H9 (cell line): ENCODE results near the gene MAOA. TPM values are rescaled to one million over a fixed set of nuclear protein-coding genes. Genes with fewer than 3 reads are reported as not detected.

ENCODE experiments used
- DNase-seq: peaks from one replicate; pipeline ENCODE4 v3.0.0-alpha.2; 2017
- H2AFZ ChIP-seq: one replicate; pipeline ENCODE4 v1.6.1; 2013; ENCODE audit warnings: mild to moderate bottlenecking, low read length, control low read depth, moderate library complexity
- H2AK5ac ChIP-seq: 2 replicates; pipeline ENCODE4 v1.6.1; 2013; ENCODE audit warnings: low read length, control low read depth, mixed read lengths; ENCODE audit not compliant: insufficient read length
- H2BK120ac ChIP-seq: one replicate; pipeline ENCODE4 v1.6.1; 2013; ENCODE audit warnings: low read depth, mild to moderate bottlenecking, low read length, control low read depth, inconsistent platforms; ENCODE audit not compliant: poor library complexity, severe bottlenecking
- H2BK12ac ChIP-seq: 2 replicates; pipeline ENCODE4 v1.6.1; 2013; ENCODE audit warnings: low read length, control low read depth, mixed read lengths, low read depth; ENCODE audit not compliant: insufficient read length
- H2BK15ac ChIP-seq: 2 replicates; pipeline ENCODE4 v1.6.1; 2013; ENCODE audit warnings: low read depth, low read length, control low read depth
- H2BK20ac ChIP-seq: one replicate; pipeline ENCODE4 v1.6.1; 2013; ENCODE audit warnings: low read depth, mild to moderate bottlenecking, low read length, control low read depth, inconsistent platforms; ENCODE audit not compliant: poor library complexity, severe bottlenecking
- H2BK5ac ChIP-seq: 2 replicates; pipeline ENCODE4 v1.6.1; 2013; ENCODE audit warnings: low read length, control low read depth, mixed read lengths; ENCODE audit not compliant: insufficient read length
- H3K14ac ChIP-seq: 2 replicates; pipeline ENCODE4 v1.6.1; 2013; ENCODE audit warnings: low read length, control low read depth; ENCODE audit not compliant: insufficient read depth
- H3K18ac ChIP-seq: 2 replicates; pipeline ENCODE4 v1.6.1; 2013; ENCODE audit warnings: low read depth, mild to moderate bottlenecking, mixed read lengths, low read length, control low read depth; ENCODE audit not compliant: insufficient read length
- H3K23ac ChIP-seq: 2 replicates; pipeline ENCODE4 v1.6.1; 2013; ENCODE audit warnings: low read length, control low read depth, mixed read lengths, low read depth; ENCODE audit not compliant: insufficient read length
- H3K23me2 ChIP-seq: 2 replicates; pipeline ENCODE4 v1.6.1; 2013; ENCODE audit warnings: low read depth, mild to moderate bottlenecking, mixed read lengths, low read length, control low read depth; ENCODE audit not compliant: insufficient read length, poor library complexity, severe bottlenecking
- H3K27ac ChIP-seq: 2 replicates; pipeline ENCODE4 v1.5.1; 2013; ENCODE audit warnings: low read length, control low read depth, mixed read lengths, low read depth; ENCODE audit not compliant: insufficient read length
- H3K27me3 ChIP-seq: 2 replicates; pipeline ENCODE4 v1.6.1; 2013; ENCODE audit warnings: low read length, control low read depth, inconsistent platforms; ENCODE audit not compliant: insufficient read depth
- H3K4ac ChIP-seq: 2 replicates; pipeline ENCODE4 v1.6.1; 2013; ENCODE audit warnings: low read depth, mild to moderate bottlenecking, control low read depth, inconsistent platforms, low read length, moderate library complexity
- H3K4me1 ChIP-seq: 2 replicates; pipeline ENCODE4 v1.6.1; 2013; ENCODE audit warnings: low read length, control low read depth, inconsistent platforms; ENCODE audit not compliant: insufficient read depth
- H3K4me2 ChIP-seq: 2 replicates; pipeline ENCODE4 v1.6.1; 2013; ENCODE audit warnings: low read length, control low read depth, mixed read lengths; ENCODE audit not compliant: insufficient read length, insufficient read depth
- H3K56ac ChIP-seq: 2 replicates; pipeline ENCODE4 v1.6.1; 2013; ENCODE audit warnings: low read depth, mild to moderate bottlenecking, mixed read lengths, low read length, control low read depth; ENCODE audit not compliant: insufficient read length
- H3K79me1 ChIP-seq: 2 replicates; pipeline ENCODE4 v1.6.1; 2013; ENCODE audit warnings: low read depth, mild to moderate bottlenecking, moderate library complexity, low read length, control low read depth, inconsistent platforms; ENCODE audit not compliant: insufficient read depth, poor library complexity, severe bottlenecking
- H3K79me2 ChIP-seq: 2 replicates; pipeline ENCODE4 v1.6.1; 2013; ENCODE audit warnings: low read length, control low read depth, inconsistent platforms; ENCODE audit not compliant: insufficient read depth
- H3K9ac ChIP-seq: 2 replicates; pipeline ENCODE4 v1.6.1; 2013; ENCODE audit warnings: low read length, control low read depth, mixed read lengths; ENCODE audit not compliant: insufficient read length; ENCODE audit errors: extremely low read depth
- H3K9me3 ChIP-seq: one replicate; pipeline ENCODE4 v1.6.1; 2013; ENCODE audit warnings: low read depth, low read length, inconsistent platforms; ENCODE audit not compliant: control insufficient read depth
- H3T11ph ChIP-seq: one replicate; pipeline ENCODE4 v1.6.1; 2013; ENCODE audit warnings: mild to moderate bottlenecking, low read length, control low read depth, inconsistent platforms
- H4K20me1 ChIP-seq: one replicate; pipeline ENCODE4 v1.6.1; 2013; ENCODE audit not compliant: control insufficient read depth, insufficient read length, insufficient read depth
- H4K5ac ChIP-seq: 2 replicates; pipeline ENCODE4 v1.6.1; 2013; ENCODE audit warnings: low read depth, mild to moderate bottlenecking, mixed read lengths, low read length, control low read depth; ENCODE audit not compliant: insufficient read length
- H4K8ac ChIP-seq: replicated peaks from 2 replicates; pipeline ENCODE4 v1.6.1; 2013; ENCODE audit warnings: low read length, control low read depth, mixed read lengths, low read depth; ENCODE audit not compliant: insufficient read length
- H4K91ac ChIP-seq: 2 replicates; pipeline ENCODE4 v1.6.1; 2013; ENCODE audit warnings: low read depth, mild to moderate bottlenecking, moderate library complexity, mixed read lengths, low read length, control low read depth; ENCODE audit not compliant: insufficient read length
- H3K27ac Mint-ChIP-seq, 3 experiments: 2 replicates in 2 of 3; 3 replicates in 1 of 3; pipeline ENCODE4 v1.8.0; 2020 to 2021; ENCODE audit warnings: mixed read lengths in 3 of 3, mild to moderate bottlenecking in 1 of 3, moderate library complexity in 1 of 3
- H3K27me3 Mint-ChIP-seq: 2 replicates; pipeline ENCODE4 v1.8.0; 2021; ENCODE audit warnings: low read depth, mild to moderate bottlenecking, moderate library complexity, mixed read lengths
- H3K36me3 Mint-ChIP-seq, 3 experiments: 2 replicates in 2 of 3; 3 replicates in 1 of 3; pipeline ENCODE4 v1.8.0; 2020 to 2021; ENCODE audit warnings: low read depth in 3 of 3, mixed read lengths in 3 of 3; ENCODE audit not compliant: insufficient read depth in 1 of 3
- H3K4me1 Mint-ChIP-seq, 2 experiments: 2 replicates each; pipeline ENCODE4 v1.8.0; 2020; ENCODE audit warnings: mixed read lengths in 2 of 2
- H3K4me3 Mint-ChIP-seq, 2 experiments: 2 replicates in 1 of 2; 3 replicates in 1 of 2; pipeline ENCODE4 v1.8.0; 2020 to 2021; ENCODE audit warnings: mild to moderate bottlenecking in 2 of 2, mixed read lengths in 2 of 2, moderate library complexity in 1 of 2
- H3K9me3 Mint-ChIP-seq, 2 experiments: 2 replicates in 1 of 2; 3 replicates in 1 of 2; pipeline ENCODE4 v1.8.0; 2020; ENCODE audit warnings: mild to moderate bottlenecking in 2 of 2, mixed read lengths in 2 of 2, moderate library complexity in 1 of 2
- WGBS: extraction: QIAGEN DNeasy Blood & Tissue Kit; methylation state at CpG from one replicate; pipeline ENCODE4 v1.1.7; 2013; ENCODE audit warnings: missing lambda C conversion rate, low lambda C conversion rate, mixed read lengths; ENCODE audit not compliant: insufficient read length; ENCODE audit errors: extremely low coverage; 5-methylcytosine and 5-hydroxymethylcytosine counted together
- total RNA-seq: library from RNA; stranded (reverse); gene quantifications from 2 replicates; pipeline ENCODE4 v1.2.1, GENCODE V29; 2021
- TF ChIP-seq, protein P1 (sequence below): fragments of 200-600 bp; sonication (generic); conservative IDR thresholded peaks from 3 replicates; pipeline ENCODE4 v1.8.0; 2021; ENCODE audit warnings: antibody characterized with exemption, mild to moderate bottlenecking

The MAOA gene
- total RNA-seq, 1 experiment from 2014 or later, result 0.28 TPM

DNA sequence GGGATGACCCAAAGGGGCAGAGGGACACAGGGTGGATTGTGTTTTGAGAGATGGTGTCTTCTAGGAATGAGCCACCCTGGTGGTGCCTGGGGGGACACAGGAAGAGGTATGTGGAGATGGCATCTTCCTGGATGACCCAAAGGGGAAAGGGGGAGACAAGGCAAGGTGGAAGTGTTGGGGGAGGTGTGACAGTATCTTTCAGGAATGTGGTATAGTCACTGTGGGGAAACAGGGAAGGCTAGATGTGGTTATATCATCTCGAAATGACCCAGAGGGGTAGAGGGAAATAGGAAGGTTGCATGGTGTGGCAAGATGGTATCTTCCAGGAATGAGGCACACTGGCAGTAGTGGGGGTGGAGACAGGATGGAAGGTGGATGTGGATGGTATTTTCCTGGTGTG lies 62.9 kb downstream of the MAOA start:
- Histone ChIP-seq H3K27me3 (no peaks in the 10 kb centered on the region), H2BK15ac (no peak overlapping the region), H3K4me2 (no peak overlapping the region), H4K91ac (no peak overlapping the region), H4K5ac (no peak overlapping the region), H3K27ac (no peak overlapping the region), H3K18ac (no peak overlapping the region), H2BK12ac (no peak overlapping the region), H3K4ac (no peak overlapping the region), H2AFZ (no peak overlapping the region), H3K9me3 (no peaks in the 10 kb centered on the region), H2AK5ac (no peak overlapping the region), H2BK20ac (no peak overlapping the region), H3T11ph (no peak overlapping the region), H3K79me2 (no peaks in the 10 kb centered on the region), H3K9ac (no peak overlapping the region), H2BK120ac (no peak overlapping the region), H3K23ac (no peak overlapping the region), H3K56ac (no peak overlapping the region), H4K8ac (no peak overlapping the region), H2BK5ac (no peak overlapping the region), H3K23me2 (no peaks in the 10 kb centered on the region), H3K79me1 (no peaks in the 10 kb centered on the region), H4K20me1 (no peaks in the 10 kb centered on the region), H3K14ac (no peak overlapping the region), H3K4me1 (no peaks in the 10 kb centered on the region; the same call in 1 of the 2 replicates)
- Mint-ChIP-seq H3K27ac (no peak overlapping the region), H3K4me3 (no peak overlapping the region), H3K9me3 (peaks cover 17 to 23% of the 10 kb centered on the region in 2 experiments), H3K4me1 (no peaks in the 10 kb centered on the region), H3K27me3 (peaks cover 10% of the 10 kb centered on the region), H3K36me3 (peaks cover 0 to 3% (median 2%) of the 10 kb centered on the region in 3 experiments; a peak in 3 of 7 replicates)
- no peak for DNase-seq
- TF ChIP-seq, protein P1, sequence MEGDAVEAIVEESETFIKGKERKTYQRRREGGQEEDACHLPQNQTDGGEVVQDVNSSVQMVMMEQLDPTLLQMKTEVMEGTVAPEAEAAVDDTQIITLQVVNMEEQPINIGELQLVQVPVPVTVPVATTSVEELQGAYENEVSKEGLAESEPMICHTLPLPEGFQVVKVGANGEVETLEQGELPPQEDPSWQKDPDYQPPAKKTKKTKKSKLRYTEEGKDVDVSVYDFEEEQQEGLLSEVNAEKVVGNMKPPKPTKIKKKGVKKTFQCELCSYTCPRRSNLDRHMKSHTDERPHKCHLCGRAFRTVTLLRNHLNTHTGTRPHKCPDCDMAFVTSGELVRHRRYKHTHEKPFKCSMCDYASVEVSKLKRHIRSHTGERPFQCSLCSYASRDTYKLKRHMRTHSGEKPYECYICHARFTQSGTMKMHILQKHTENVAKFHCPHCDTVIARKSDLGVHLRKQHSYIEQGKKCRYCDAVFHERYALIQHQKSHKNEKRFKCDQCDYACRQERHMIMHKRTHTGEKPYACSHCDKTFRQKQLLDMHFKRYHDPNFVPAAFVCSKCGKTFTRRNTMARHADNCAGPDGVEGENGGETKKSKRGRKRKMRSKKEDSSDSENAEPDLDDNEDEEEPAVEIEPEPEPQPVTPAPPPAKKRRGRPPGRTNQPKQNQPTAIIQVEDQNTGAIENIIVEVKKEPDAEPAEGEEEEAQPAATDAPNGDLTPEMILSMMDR, result no peak
- no CpG with 5 or more reads among the region's 1 CpG for WGBS
